Measurements from ENCODE around the gene KIF21B. TPM values are rescaled to one million over a fixed set of nuclear protein-coding genes. Genes with fewer than 3 reads are reported as not detected.

The KIF21B gene
- total RNA-seq, 1 experiment from 2014 or later, result 0.66 TPM

DNA sequence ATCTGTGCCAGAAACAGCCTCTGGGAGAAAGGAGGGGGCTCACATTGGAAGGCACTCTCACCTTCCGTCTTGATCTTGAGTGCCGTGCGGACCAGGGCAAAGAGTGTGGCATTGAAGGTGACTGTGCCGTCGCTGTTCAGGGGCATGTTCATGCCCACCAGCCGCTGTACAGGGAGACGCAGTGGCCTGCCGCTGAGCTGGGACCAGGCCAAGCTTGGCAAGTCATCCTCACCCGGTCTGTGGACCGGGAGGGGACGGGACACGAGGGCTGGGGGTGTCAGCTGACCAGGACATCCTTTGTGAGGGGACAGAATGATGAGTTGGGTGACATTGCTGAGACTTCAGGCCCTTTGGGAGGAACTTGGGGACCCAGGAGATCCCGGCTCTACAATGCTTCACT is 25.0 kb upstream of the KIF21B start:
- no peak overlapping the region for H3K27ac ChIP-seq (ENCODE audit: low read length)
- H3K9me2 ChIP-seq (replicated peaks; ENCODE audit: low read length), result no peaks in the 10 kb centered on the region
- CTCF ChIA-PET, result no interaction called here
- no peaks in the 10 kb centered on the region for H3K79me2 ChIP-seq (ENCODE audit: low read length)
- peaks cover 66% of the 10 kb centered on the region for H3K27me3 ChIP-seq (ENCODE audit: low read length)
- DNase-seq (no peak), ATAC-seq (no peak)
- H3K4me1 ChIP-seq (ENCODE audit: insufficient read depth, low read length), result no peaks in the 10 kb centered on the region
- no peak overlapping the region for H3K4me3 ChIP-seq (ENCODE audit: low read length)
- POLR2A ChIA-PET (ENCODE audit: unreplicated experiment), result no interaction called here
- H3K36me3 ChIP-seq (ENCODE audit: low read depth, low read length), result no peaks in the 10 kb centered on the region
- no peak overlapping the region for H3K4me2 ChIP-seq (ENCODE audit: low read length)
- H3K9me3 ChIP-seq (ENCODE audit: low read length), result no peaks in the 10 kb centered on the region
- BruUV-seq (replicated peaks), result no TSS peak
- no peaks in the 10 kb centered on the region for H3F3A ChIP-seq (ENCODE audit: low read length, unreplicated experiment)
- no peak for TF ChIP-seq EZH2phosphoT487 (IDR thresholded peaks at IDR 0.05; ENCODE audit: borderline replicate concordance, low read length)
- TF ChIP-seq EZH2 (IDR thresholded peaks at IDR 0.05; ENCODE audit: low read length, unreplicated experiment), result no peak
- TF ChIP-seq, protein P1, sequence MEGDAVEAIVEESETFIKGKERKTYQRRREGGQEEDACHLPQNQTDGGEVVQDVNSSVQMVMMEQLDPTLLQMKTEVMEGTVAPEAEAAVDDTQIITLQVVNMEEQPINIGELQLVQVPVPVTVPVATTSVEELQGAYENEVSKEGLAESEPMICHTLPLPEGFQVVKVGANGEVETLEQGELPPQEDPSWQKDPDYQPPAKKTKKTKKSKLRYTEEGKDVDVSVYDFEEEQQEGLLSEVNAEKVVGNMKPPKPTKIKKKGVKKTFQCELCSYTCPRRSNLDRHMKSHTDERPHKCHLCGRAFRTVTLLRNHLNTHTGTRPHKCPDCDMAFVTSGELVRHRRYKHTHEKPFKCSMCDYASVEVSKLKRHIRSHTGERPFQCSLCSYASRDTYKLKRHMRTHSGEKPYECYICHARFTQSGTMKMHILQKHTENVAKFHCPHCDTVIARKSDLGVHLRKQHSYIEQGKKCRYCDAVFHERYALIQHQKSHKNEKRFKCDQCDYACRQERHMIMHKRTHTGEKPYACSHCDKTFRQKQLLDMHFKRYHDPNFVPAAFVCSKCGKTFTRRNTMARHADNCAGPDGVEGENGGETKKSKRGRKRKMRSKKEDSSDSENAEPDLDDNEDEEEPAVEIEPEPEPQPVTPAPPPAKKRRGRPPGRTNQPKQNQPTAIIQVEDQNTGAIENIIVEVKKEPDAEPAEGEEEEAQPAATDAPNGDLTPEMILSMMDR (conservative IDR thresholded peaks at IDR 0.05; ENCODE audit: low read depth, low read length), result no peak
- intact Hi-C loops (cut with micrococcal nuclease), result loop anchor here (10.0 kb wide), 1 partner anchor 184 kb away; no protein-coding TSS in a partner anchor
- no peak overlapping the region for H2AFZ ChIP-seq (ENCODE audit: low read length)
- no peak overlapping the region for H3K9ac ChIP-seq (ENCODE audit: low read length)
- no peaks in the 10 kb centered on the region for H4K20me1 ChIP-seq (ENCODE audit: low read length)

- Histone ChIP-seq H3K36me3 (ENCODE audit: low read depth, low read length) (no peaks in the 10 kb centered on the region), H3K27me3 (ENCODE audit: low read length) (peaks cover 22% of the 10 kb centered on the region), H3K9me3 (ENCODE audit: low read length) (no peaks in the 10 kb centered on the region), H3K27ac (ENCODE audit: low read length) (no peak overlapping the region), H4K20me1 (ENCODE audit: low read length) (no peaks in the 10 kb centered on the region), H3K9ac (ENCODE audit: low read length) (no peak overlapping the region), H3K9me2 (replicated peaks; ENCODE audit: low read length) (no peaks in the 10 kb centered on the region), H3F3A (ENCODE audit: low read length, unreplicated experiment) (no peaks in the 10 kb centered on the region), H3K79me2 (ENCODE audit: low read length) (no peaks in the 10 kb centered on the region), H3K4me3 (ENCODE audit: low read length) (no peak overlapping the region), H3K4me2 (ENCODE audit: low read length) (no peak overlapping the region), H3K4me1 (ENCODE audit: insufficient read depth, low read length) (no peaks in the 10 kb centered on the region), H2AFZ (ENCODE audit: low read length) (no peak overlapping the region)
- BruUV-seq (replicated peaks), result no TSS peak
- TF ChIP-seq EZH2 (IDR thresholded peaks at IDR 0.05; ENCODE audit: low read length, unreplicated experiment), result no peak
- TF ChIP-seq, protein P1 (conservative IDR thresholded peaks at IDR 0.05; ENCODE audit: low read depth, low read length), result no peak
- TF ChIP-seq EZH2phosphoT487 (IDR thresholded peaks at IDR 0.05; ENCODE audit: borderline replicate concordance, low read length), result no peak
- CTCF ChIA-PET, result no interaction called here
- ATAC-seq (no peak), DNase-seq (no peak)
- POLR2A ChIA-PET (ENCODE audit: unreplicated experiment), result interaction anchor here (0.6 kb wide), 1 partner anchor 849 kb away, joined by 8 read pairs; no protein-coding TSS in a partner anchor
- intact Hi-C loops (cut with micrococcal nuclease), result loop anchor here (5.0 to 10.0 kb wide), 2 partner anchors 179 to 422 kb away; partner anchors contain the start of gene KIF14
Measured at GRCh38 chr1:201044119-201044518, 20.6 kb upstream of the KIF21B start.

GRCh38 chr1:201042779-201043461 is 19.4 kb upstream of the KIF21B start:
- no peak for TF ChIP-seq EZH2phosphoT487 (IDR thresholded peaks at IDR 0.05; ENCODE audit: borderline replicate concordance, low read length)
- TF ChIP-seq EZH2 (IDR thresholded peaks at IDR 0.05; ENCODE audit: low read length, unreplicated experiment), result no peak
- TF ChIP-seq, protein P1 (conservative IDR thresholded peaks at IDR 0.05; ENCODE audit: low read depth, low read length), result peak; percentile 100
- Histone ChIP-seq H3K4me2 (ENCODE audit: low read length) (no peak overlapping the region), H3K36me3 (ENCODE audit: low read depth, low read length) (no peaks in the 10 kb centered on the region), H3K9me3 (ENCODE audit: low read length) (no peaks in the 10 kb centered on the region), H3K4me1 (ENCODE audit: insufficient read depth, low read length) (no peaks in the 10 kb centered on the region), H3K27ac (ENCODE audit: low read length) (no peak overlapping the region), H3K9ac (ENCODE audit: low read length) (no peak overlapping the region), H3K79me2 (ENCODE audit: low read length) (no peaks in the 10 kb centered on the region), H3F3A (ENCODE audit: low read length, unreplicated experiment) (no peaks in the 10 kb centered on the region), H3K4me3 (ENCODE audit: low read length) (no peak overlapping the region), H3K9me2 (replicated peaks; ENCODE audit: low read length) (no peaks in the 10 kb centered on the region), H4K20me1 (ENCODE audit: low read length) (no peaks in the 10 kb centered on the region), H2AFZ (ENCODE audit: low read length) (peak overlapping the region; percentile 10; the same call in 1 of the 2 replicates), H3K27me3 (ENCODE audit: low read length) (peaks cover 15% of the 10 kb centered on the region)
- BruUV-seq (replicated peaks), result no TSS peak
- ChIA-PET POLR2A (ENCODE audit: unreplicated experiment) (no interaction called here), CTCF (interaction anchor here (0.6 to 1.0 kb wide), 7 partner anchors 17 to 484 kb away, joined by 3 to 22 read pairs (median 5); no protein-coding TSS in a partner anchor)
- intact Hi-C loops (cut with micrococcal nuclease), result loop anchor here (1.0 to 10.0 kb wide), 5 partner anchors 71 to 484 kb away; partner anchors contain the start of gene KIF14
- ATAC-seq, result peak; percentile 94
- peak; percentile 92 for DNase-seq

Data from PC-3 (cell line).